ENCODE data around the gene CNIH1.

The CNIH1 gene

GRCh38 chr14:54440873-54441868 lies at the start of gene CNIH1:
TSS of gene CNIH1 (minus strand) at chr14:54441374. CDS start at chr14:54441327, 47 bp downstream.
- peak; percentile 82 for DNase-seq

- no peak for DNase-seq
These were observed 49.4 kb upstream of the CNIH1 start for GRCh38 chr14:54490445-54491175.

- DNase-seq, result no peak
These were observed 48.7 kb upstream of the CNIH1 start for GRCh38 chr14:54489731-54490444.

GRCh38 chr14:54489318-54489683 lies 48.1 kb upstream of the CNIH1 start:
- DNase-seq, result no peak

GRCh38 chr14:54488646-54489317 lies 47.6 kb upstream of the CNIH1 start, which contains the start of gene GMFB:
TSS of gene GMFB (minus strand) at chr14:54488980. CDS start at chr14:54488927, 53 bp downstream.
- peak; percentile 88 for DNase-seq

- no peak for DNase-seq
These were observed 47.1 kb upstream of the CNIH1 start for GRCh38 chr14:54488318-54488645.

- peak; percentile 24 for DNase-seq
These were observed 46.6 kb upstream of the CNIH1 start for GRCh38 chr14:54487771-54488170.

GRCh38 chr14:54486685-54487084 lies 45.5 kb upstream of the CNIH1 start:
- no peak for DNase-seq

GRCh38 chr14:54483846-54484245 lies 42.7 kb upstream of the CNIH1 start:
- DNase-seq, result no peak

GRCh38 chr14:54483073-54483745 lies 42.0 kb upstream of the CNIH1 start:
- DNase-seq, result no peak

- DNase-seq, result no peak
These were observed 40.5 kb upstream of the CNIH1 start for GRCh38 chr14:54481695-54482094.

GRCh38 chr14:54480830-54481562 lies 39.8 kb upstream of the CNIH1 start:
- DNase-seq, result no peak

- no peak for DNase-seq
These were observed 37.6 kb upstream of the CNIH1 start for GRCh38 chr14:54478636-54479215.

- no peak for DNase-seq
These were observed 34.7 kb upstream of the CNIH1 start for GRCh38 chr14:54475911-54476310.

GRCh38 chr14:54475187-54475899 lies 34.2 kb upstream of the CNIH1 start:
- no peak for DNase-seq

- no peak for DNase-seq
These were observed 33.1 kb upstream of the CNIH1 start for GRCh38 chr14:54474232-54474793.

- no peak for DNase-seq
These were observed 31.1 kb upstream of the CNIH1 start for GRCh38 chr14:54472315-54472714.

- DNase-seq, result no peak
These were observed 30.5 kb upstream of the CNIH1 start for GRCh38 chr14:54471641-54472040.

- no peak for DNase-seq
These were observed 29.5 kb upstream of the CNIH1 start for GRCh38 chr14:54470701-54471100.

GRCh38 chr14:54467280-54467679 lies 26.1 kb upstream of the CNIH1 start:
- DNase-seq, result no peak

All from NCI-H226 (cell line).